ENCODE measurements around the gene CCNA1.

CCNA1 gene

DNA sequence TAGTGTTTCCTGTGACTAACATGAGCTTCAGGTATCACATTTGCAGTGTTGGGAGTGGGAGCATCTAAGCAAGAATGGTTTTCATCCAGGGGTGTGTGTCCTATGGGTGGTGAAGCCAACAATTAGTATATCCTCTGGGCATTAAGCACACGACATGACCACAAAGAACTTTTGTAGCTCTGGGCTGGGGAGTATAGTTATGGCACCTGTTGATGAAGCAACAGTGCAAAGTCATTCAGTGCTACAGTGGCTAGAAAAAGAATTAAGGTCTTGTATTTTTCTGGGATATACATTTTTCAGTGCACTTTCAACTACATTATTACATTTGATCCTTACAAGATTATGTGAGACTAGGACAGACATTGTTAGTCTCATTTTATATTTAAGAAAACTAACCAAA lies 21.8 kb downstream of the CCNA1 start:
- no peak for DNase-seq (ENCODE audit: low read depth)

DNA sequence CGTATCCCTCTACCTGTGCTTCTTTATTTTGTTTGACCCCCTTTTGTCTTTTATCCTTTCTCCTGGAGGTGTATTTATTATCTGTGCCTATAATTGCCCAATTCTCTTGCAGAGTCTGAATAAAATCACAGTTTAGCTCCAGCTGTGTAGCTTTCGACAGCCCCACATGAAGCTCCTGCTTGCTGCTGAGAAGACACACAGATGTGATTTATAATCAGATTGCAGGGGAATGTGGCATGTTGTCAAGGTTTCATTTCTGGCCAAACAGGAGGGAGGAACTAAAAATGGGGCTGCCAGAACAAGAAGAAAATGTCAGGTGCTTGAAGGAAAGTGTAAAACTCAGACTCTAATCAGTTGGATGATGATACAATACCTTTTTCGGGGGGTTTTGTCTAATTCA lies 22.7 kb downstream of the CCNA1 start:
- no peak for DNase-seq (ENCODE audit: low read depth)

DNA sequence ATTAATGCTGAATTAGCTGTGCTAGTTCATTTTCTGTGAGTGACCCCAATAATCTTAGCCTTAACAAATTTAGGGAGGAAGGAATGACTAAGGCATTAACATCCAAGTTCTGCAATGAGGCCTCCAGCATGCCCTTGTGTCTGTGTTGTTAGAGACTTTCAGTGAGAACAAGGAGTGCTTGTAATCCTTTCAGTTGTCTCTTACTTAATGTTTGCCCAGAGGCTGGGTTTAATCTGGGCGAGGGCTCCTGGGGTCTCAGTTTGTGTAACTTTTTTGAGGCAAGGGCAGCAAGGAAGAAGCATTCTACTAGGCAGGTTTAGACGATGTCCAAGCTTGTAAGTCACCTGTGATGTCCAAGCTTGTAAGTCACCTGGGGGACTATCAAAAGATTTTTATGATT lies 24.3 kb downstream of the CCNA1 start:
- DNase-seq (ENCODE audit: low read depth), result no peak

DNA sequence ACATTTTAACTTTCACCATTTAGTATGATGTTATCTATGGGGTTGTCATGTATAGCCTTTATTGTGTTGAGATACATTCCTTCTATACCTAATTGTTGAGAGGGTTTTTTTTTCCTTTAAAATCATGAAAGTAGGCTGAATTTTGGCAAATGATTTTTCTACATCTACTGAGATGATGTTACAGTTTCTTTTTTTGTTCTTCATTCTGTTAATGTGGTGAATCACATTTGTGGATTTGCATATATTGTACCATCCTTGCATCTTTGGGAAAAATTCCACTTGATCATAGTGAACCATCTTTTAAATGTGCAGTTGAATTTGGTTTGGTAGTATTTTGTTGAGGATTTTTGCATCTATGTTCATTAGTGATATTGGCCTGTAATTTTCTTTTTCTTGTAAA lies 29.2 kb downstream of the CCNA1 start:
- DNase-seq (ENCODE audit: low read depth), result no peak

DNA sequence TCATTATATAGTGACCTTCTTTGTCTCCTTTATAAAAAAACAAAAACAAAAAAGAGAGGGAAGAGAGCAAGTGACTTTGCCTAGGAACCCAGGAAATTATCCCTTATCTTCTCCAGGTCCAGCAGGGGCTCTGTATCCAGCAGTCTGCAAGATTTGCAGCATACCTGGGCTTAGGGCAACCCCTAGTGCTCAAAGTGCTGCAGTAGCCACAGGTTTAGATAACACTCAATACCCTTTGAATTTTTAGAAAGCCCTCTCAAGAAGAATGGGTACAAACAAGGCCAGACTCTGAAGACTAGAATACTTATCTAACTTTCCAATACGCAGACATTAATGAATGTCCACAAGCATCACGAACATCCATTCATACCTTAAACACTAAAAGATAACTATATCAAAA lies 43.2 kb downstream of the CCNA1 start:
- DNase-seq (ENCODE audit: low read depth), result peak; percentile 34

DNA sequence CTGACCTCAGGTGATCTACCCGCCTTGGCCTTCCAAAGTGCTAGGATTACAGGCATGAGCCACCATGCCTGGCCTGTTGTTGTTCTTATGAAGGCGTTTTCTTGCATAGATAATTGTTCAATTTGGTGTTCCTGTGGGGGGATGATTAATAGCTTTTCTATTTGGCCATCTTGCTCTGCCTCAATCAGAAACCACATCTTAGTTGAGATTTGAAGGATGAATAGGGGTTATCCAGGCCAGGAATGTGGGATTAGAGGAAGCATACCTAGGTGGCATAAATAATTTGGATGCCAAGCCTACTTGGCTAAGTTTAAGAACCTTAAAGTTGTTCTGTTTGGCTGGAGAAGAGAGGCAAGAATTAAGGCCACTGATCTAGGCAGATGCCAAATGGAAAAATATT lies 44.4 kb downstream of the CCNA1 start:
- DNase-seq (ENCODE audit: low read depth), result peak; percentile 8

DNA sequence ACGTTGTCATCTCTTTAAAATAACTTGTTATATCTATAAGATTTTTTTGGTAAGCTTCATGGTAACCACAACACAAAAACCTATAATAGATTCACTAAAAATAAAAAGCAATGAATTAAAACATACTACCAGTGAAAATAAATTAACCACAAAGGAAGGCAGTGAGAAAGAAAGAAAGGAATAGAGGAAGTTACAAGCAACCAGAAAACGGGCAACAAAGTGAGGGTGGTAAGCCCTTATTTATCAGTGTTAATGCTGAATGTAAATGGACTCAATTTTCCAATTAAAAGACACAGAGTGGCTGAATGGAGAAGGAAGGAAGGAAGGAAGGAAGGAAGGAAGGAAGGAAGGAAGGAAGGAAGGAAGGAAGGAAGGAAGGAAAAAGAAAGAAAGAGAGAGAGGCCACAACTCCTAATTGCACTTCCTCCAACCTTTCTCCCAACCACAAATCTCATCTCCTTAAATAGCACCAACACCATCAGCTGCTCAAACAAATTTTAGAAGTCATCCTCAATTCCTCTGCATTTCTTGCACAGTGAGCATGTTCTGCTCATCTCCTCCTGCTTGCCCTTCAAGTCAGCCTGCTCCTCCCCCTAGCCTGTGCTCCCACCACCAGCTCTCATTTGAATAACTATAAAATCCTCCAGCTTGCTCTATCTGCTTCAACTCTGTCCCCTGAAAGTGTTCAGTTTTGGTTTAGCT lies 48.6 kb downstream of the CCNA1 start:
- DNase-seq (ENCODE audit: low read depth), result no peak

DNA sequence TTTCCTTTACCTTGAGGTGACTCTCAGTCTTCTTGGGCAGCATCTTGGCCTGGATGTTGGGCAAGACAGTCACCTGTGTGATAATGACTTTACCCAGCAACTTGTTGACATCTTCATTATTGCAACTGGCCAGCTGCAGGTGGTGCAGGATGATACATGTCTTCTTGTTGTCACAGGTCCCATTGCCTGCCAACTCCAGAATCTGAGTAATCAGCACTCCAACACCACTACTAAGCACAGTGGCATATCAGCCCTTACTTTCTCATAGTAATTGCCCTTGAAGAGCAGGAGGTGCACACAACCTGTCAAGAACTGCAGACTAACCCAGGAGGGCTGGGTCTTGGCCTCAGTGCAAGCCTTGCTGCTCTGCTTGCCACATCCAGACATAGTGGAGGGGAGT lies 57.8 kb downstream of the CCNA1 start:
- no peak for DNase-seq (ENCODE audit: low read depth)

All from amniotic epithelial cell (primary cell).